PFSK-1 (cell line): ENCODE results near the gene HSCB.

Source experiments
- FOXP2 ChIP-seq: optimal IDR thresholded peaks from 2 replicates; pipeline ENCODE3; 2011; ENCODE audit warnings: borderline replicate concordance, control low read depth, inconsistent platforms; ENCODE audit not compliant: insufficient read depth; ENCODE audit errors: extremely low read length, extremely low read depth
- POLR2AphosphoS5 ChIP-seq: IDR thresholded peaks from 2 replicates; pipeline ENCODE4 v1.6.1; 2012; ENCODE audit warnings: low read depth, mild to moderate bottlenecking, control low read depth, low read length, moderate library complexity
- REST ChIP-seq, 2 experiments: IDR thresholded peaks; 2 replicates each; pipeline versions ENCODE4 v1.6.1 to v1.8.0; 2011 to 2012; ENCODE audit warnings: low read depth in 2 of 2, low read length in 2 of 2, control low read depth in 1 of 2, inconsistent platforms in 1 of 2, mild to moderate bottlenecking in 1 of 2, moderate library complexity in 1 of 2; ENCODE audit not compliant: insufficient read depth in 1 of 2
- SIN3A ChIP-seq: IDR thresholded peaks from 2 replicates; pipeline ENCODE4 v1.6.1; 2012; ENCODE audit warnings: mild to moderate bottlenecking, low read length, moderate library complexity, borderline replicate concordance; ENCODE audit not compliant: insufficient read depth
- TAF1 ChIP-seq: IDR thresholded peaks from 2 replicates; pipeline ENCODE4 v1.6.1; 2012; ENCODE audit warnings: low read length, control low read depth, borderline replicate concordance; ENCODE audit not compliant: insufficient read depth

HSCB gene

GRCh38 chr22:28795071-28795693 lies 53.3 kb downstream of the HSCB start:
- TF ChIP-seq REST (IDR thresholded peaks at IDR 0.05; ENCODE audit: insufficient read depth in 1 of 2, low read depth in 2 of 2, low read length in 2 of 2) (no peak), FOXP2 (no peak), POLR2AphosphoS5 (no peak), SIN3A (no peak), TAF1 (no peak)

GRCh38 chr22:28795932-28796856 lies 54.4 kb downstream of the HSCB start:
- TF ChIP-seq SIN3A (no peak), FOXP2 (no peak), TAF1 (no peak), REST (IDR thresholded peaks at IDR 0.05; ENCODE audit: insufficient read depth in 1 of 2, low read depth in 2 of 2, low read length in 2 of 2) (no peak), POLR2AphosphoS5 (no peak)

- no peak for TF ChIP-seq SIN3A
- no peak for TF ChIP-seq TAF1
- no peak for TF ChIP-seq REST (IDR thresholded peaks at IDR 0.05; ENCODE audit: insufficient read depth in 1 of 2, low read depth in 2 of 2, low read length in 2 of 2)
- no peak; the same call in none of the 2 replicates for TF ChIP-seq POLR2AphosphoS5
- no peak for TF ChIP-seq FOXP2
These were observed 57.2 kb downstream of the HSCB start for GRCh38 chr22:28798810-28799605.

GRCh38 chr22:28799606-28800307 lies 57.9 kb downstream of the HSCB start:
- TF ChIP-seq POLR2AphosphoS5 = no peak
- no peak for TF ChIP-seq FOXP2

- TF ChIP-seq FOXP2 (peak; percentile 63), TAF1 (peak; percentile 89), SIN3A (no peak), POLR2AphosphoS5 (peak; percentile 58; the same call in 1 of the 2 replicates), REST (IDR thresholded peaks at IDR 0.05; ENCODE audit: insufficient read depth in 1 of 2, low read depth in 2 of 2, low read length in 2 of 2) (peak in 1 of 2 experiments; percentile 12; a peak in 1 of 4 replicates)
These were observed 58.6 kb downstream of the HSCB start, which contains the start of gene XBP1 for GRCh38 chr22:28800308-28801041. Gene XBP1, minus strand, starts transcription at chr22:28800569.
